ENCODE results near the gene CRNN.

Gene CRNN

DNA sequence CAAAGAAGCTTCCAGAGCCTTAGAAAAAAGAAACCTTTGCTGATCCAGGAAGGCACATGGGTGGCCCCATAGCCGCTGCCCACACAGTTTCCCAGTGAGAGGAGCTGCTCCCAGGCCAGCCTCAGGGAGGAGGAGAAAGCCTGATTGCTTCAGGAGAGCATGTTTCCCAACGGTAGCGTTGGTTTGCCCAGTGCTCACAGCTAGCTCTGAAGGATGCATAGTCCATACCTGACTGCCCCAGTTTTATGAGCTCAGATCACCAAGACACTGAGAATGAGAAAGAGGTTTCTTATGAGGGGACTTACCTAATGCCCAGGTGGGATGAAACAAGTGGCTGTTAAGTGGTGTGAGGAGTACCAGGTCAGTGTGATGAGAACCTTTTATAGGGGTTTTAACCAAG lies at the start of gene CRNN:
Gene CRNN (minus strand): TSS at position 355 of the 400 bp plus-strand sequence. CDS start 2,030 bp downstream, outside the sequence.
- no peaks in the 10 kb centered on the region for H3K27me3 ChIP-seq
- peaks cover 18% of the 10 kb centered on the region for H3K4me1 ChIP-seq
- no peak within 1 kb of the TSS for H3K27ac ChIP-seq
- H3K9ac ChIP-seq: no peak within 1 kb of the TSS
- no peaks in the 10 kb centered on the region for H3K36me3 ChIP-seq
- H4K20me1 ChIP-seq: no peaks in the 10 kb centered on the region
- no peak for TF ChIP-seq Cebpa-rat (IDR thresholded peaks at IDR 0.05)
- no peak within 1 kb of the TSS for H3K4me3 ChIP-seq
- H3K9me3 ChIP-seq: no peaks in the 10 kb centered on the region
- no peak within 1 kb of the TSS for H3K4me2 ChIP-seq

- peaks cover 12% of the 10 kb centered on the region; the same call in 1 of the 2 replicates for H3K9me3 ChIP-seq
- no peak for TF ChIP-seq Cebpa-rat (IDR thresholded peaks at IDR 0.05)
- H3K27ac ChIP-seq: no peak overlapping the region
- H3K4me1 ChIP-seq: peaks cover 20% of the 10 kb centered on the region
- no peak overlapping the region for H3K9ac ChIP-seq
- H3K27me3 ChIP-seq: no peaks in the 10 kb centered on the region
- H3K4me3 ChIP-seq: no peak overlapping the region
- no peak overlapping the region for H3K4me2 ChIP-seq
- H3K36me3 ChIP-seq: no peaks in the 10 kb centered on the region
- no peaks in the 10 kb centered on the region for H4K20me1 ChIP-seq
Measured at GRCh38 chr1:152462636-152463035, 48.6 kb upstream of the CRNN start.

DNA sequence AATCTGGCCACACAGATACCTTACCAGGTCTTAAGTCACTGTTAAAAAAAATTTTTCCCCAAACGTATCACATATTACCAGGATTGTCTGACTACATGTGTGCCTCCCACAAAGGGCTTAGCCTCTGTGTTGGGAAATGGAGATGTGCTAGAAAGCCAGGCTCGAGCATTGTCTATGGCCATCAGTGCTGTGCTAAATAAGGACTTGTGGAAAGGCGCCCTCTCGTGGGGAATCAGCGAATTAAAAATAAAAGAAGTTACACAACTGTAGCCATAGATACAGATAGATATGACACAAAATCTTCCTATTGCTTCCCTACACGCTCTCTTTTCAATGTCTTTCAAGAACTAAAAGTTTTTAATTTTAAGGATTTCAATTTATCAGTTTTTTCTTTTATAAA lies 47.5 kb upstream of the CRNN start:
- no peaks in the 10 kb centered on the region for H3K36me3 ChIP-seq
- no peak overlapping the region for H3K27ac ChIP-seq
- H3K9me3 ChIP-seq: peaks cover 12% of the 10 kb centered on the region; the same call in 1 of the 2 replicates
- no peaks in the 10 kb centered on the region for H3K27me3 ChIP-seq
- no peak overlapping the region for H3K4me3 ChIP-seq
- H3K9ac ChIP-seq: no peak overlapping the region
- H3K4me1 ChIP-seq: peaks cover 20% of the 10 kb centered on the region
- H4K20me1 ChIP-seq: no peaks in the 10 kb centered on the region
- no peak for TF ChIP-seq Cebpa-rat (IDR thresholded peaks at IDR 0.05)
- H3K4me2 ChIP-seq: no peak overlapping the region

DNA sequence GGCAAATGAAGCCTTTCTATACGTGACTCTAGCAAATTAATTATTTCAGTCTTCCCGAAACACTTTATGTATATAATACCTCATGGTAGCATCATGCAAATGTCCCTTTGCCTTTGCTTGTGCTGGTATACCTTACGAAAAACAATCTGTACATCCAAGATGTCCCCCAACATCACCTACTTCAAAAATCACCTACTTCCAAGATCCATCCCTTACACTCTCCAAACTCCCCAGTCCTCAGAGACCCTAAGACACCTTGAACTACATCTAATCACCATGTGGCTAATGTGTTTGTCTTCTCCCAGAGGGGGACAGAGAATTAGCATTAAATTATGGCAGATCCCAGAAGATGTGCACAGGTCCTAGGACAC lies 46.5 kb upstream of the CRNN start:
- no peak for TF ChIP-seq Cebpa-rat (IDR thresholded peaks at IDR 0.05)
- H3K36me3 ChIP-seq: no peaks in the 10 kb centered on the region
- H3K27ac ChIP-seq: no peak overlapping the region
- no peak overlapping the region for H3K4me3 ChIP-seq
- no peaks in the 10 kb centered on the region for H3K27me3 ChIP-seq
- no peak overlapping the region for H3K9ac ChIP-seq
- H3K4me1 ChIP-seq: peaks cover 20% of the 10 kb centered on the region
- no peaks in the 10 kb centered on the region for H4K20me1 ChIP-seq
- peak overlapping the region; percentile 80 for H3K4me2 ChIP-seq
- H3K9me3 ChIP-seq: peaks cover 11% of the 10 kb centered on the region

GRCh38 chr1:152459596-152460528 lies 45.8 kb upstream of the CRNN start:
- Histone ChIP-seq H3K36me3 (no peaks in the 10 kb centered on the region), H4K20me1 (no peaks in the 10 kb centered on the region), H3K27ac (peak overlapping the region; percentile 70), H3K9me3 (peaks cover 18% of the 10 kb centered on the region), H3K27me3 (no peaks in the 10 kb centered on the region), H3K9ac (peak overlapping the region; percentile 53; the same call in 1 of the 2 replicates), H3K4me3 (peak overlapping the region; percentile 27), H3K4me2 (peak overlapping the region; percentile 80), H3K4me1 (peaks cover 20% of the 10 kb centered on the region)
- no peak for TF ChIP-seq Cebpa-rat (IDR thresholded peaks at IDR 0.05)

GRCh38 chr1:152458384-152459185 lies 44.5 kb upstream of the CRNN start:
- no peaks in the 10 kb centered on the region for H4K20me1 ChIP-seq
- H3K9me3 ChIP-seq: peaks cover 20% of the 10 kb centered on the region
- H3K4me1 ChIP-seq: peaks cover 20% of the 10 kb centered on the region
- no peak overlapping the region for H3K4me2 ChIP-seq
- H3K4me3 ChIP-seq: no peak overlapping the region
- no peaks in the 10 kb centered on the region for H3K36me3 ChIP-seq
- no peak for TF ChIP-seq Cebpa-rat (IDR thresholded peaks at IDR 0.05)
- H3K27ac ChIP-seq: no peak overlapping the region
- H3K27me3 ChIP-seq: no peaks in the 10 kb centered on the region
- no peak overlapping the region for H3K9ac ChIP-seq

GRCh38 chr1:152457561-152457960 lies 43.5 kb upstream of the CRNN start:
- Histone ChIP-seq H3K9ac (no peak overlapping the region), H3K4me3 (no peak overlapping the region), H3K27me3 (no peaks in the 10 kb centered on the region), H3K36me3 (no peaks in the 10 kb centered on the region), H4K20me1 (no peaks in the 10 kb centered on the region), H3K4me1 (peaks cover 20% of the 10 kb centered on the region), H3K9me3 (peaks cover 18% of the 10 kb centered on the region), H3K4me2 (no peak overlapping the region), H3K27ac (no peak overlapping the region)
- no peak for TF ChIP-seq Cebpa-rat (IDR thresholded peaks at IDR 0.05)

- Histone ChIP-seq H3K9ac (no peak overlapping the region), H3K4me1 (peaks cover 20% of the 10 kb centered on the region), H3K4me3 (no peak overlapping the region), H3K36me3 (no peaks in the 10 kb centered on the region), H3K9me3 (peaks cover 14% of the 10 kb centered on the region), H4K20me1 (no peaks in the 10 kb centered on the region), H3K27ac (no peak overlapping the region), H3K27me3 (no peaks in the 10 kb centered on the region), H3K4me2 (no peak overlapping the region)
- TF ChIP-seq Cebpa-rat (IDR thresholded peaks at IDR 0.05): no peak
Measured at GRCh38 chr1:152457071-152457470, 43.0 kb upstream of the CRNN start.

DNA sequence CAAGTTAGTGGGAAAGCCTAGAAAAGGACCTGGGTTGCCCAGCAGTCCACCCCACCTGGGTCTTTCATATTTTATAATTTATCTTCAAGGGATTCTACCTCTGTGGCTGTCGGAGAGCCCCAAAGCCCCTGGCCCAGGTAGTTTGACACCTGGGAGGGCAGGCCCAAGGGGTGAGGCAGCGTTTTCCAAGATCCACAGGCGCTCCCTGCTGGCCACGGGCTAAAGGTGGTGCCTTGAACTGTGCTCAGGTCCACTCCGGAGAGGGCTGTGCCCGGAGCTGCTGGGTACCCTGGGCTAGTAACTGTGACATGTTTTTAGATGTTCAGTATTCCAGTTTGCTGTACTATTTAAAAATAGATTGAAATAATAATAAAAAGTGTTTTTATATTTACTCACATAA lies 37.2 kb upstream of the CRNN start:
- H3K4me1 ChIP-seq: peaks cover 9% of the 10 kb centered on the region
- H3K4me3 ChIP-seq: no peak overlapping the region
- no peaks in the 10 kb centered on the region for H3K36me3 ChIP-seq
- TF ChIP-seq Cebpa-rat (IDR thresholded peaks at IDR 0.05): no peak
- H3K27ac ChIP-seq: no peak overlapping the region
- no peaks in the 10 kb centered on the region for H4K20me1 ChIP-seq
- no peak overlapping the region for H3K9ac ChIP-seq
- peaks cover 14% of the 10 kb centered on the region for H3K9me3 ChIP-seq
- no peak overlapping the region for H3K4me2 ChIP-seq
- no peaks in the 10 kb centered on the region for H3K27me3 ChIP-seq

GRCh38 chr1:152449661-152450060 lies 35.6 kb upstream of the CRNN start:
- H3K9ac ChIP-seq: no peak overlapping the region
- H3K9me3 ChIP-seq: peaks cover under 1% of the 10 kb centered on the region; the same call in 1 of the 2 replicates
- H4K20me1 ChIP-seq: no peaks in the 10 kb centered on the region
- no peak overlapping the region for H3K27ac ChIP-seq
- H3K4me3 ChIP-seq: no peak overlapping the region
- peaks cover 9% of the 10 kb centered on the region for H3K4me1 ChIP-seq
- H3K4me2 ChIP-seq: no peak overlapping the region
- no peak for TF ChIP-seq Cebpa-rat (IDR thresholded peaks at IDR 0.05)
- no peaks in the 10 kb centered on the region for H3K27me3 ChIP-seq
- H3K36me3 ChIP-seq: no peaks in the 10 kb centered on the region
